ENCODE results near the gene DCLK3. TPM values are rescaled to one million over a fixed set of nuclear protein-coding genes. Genes with fewer than 3 reads are reported as not detected.

The DCLK3 gene
- polyA plus RNA-seq, 1 experiment: not detected

- ChIA-PET POLR2A (no interaction called here), CTCF (interaction anchor here (0.8 to 1.0 kb wide), 4 partner anchors 9 to 732 kb away, joined by 3 to 5 read pairs (median 4); no protein-coding TSS in a partner anchor)
- no peak for TF ChIP-seq CTCF (IDR thresholded peaks at IDR 0.05; ENCODE audit: low read depth, low read length)
- no peak for DNase-seq (ENCODE audit: low read depth, low spot score)
- no peak overlapping the region for H3K27ac ChIP-seq (ENCODE audit: low read depth, low read length)
- H3K4me3 ChIP-seq (ENCODE audit: low read depth, low read length): no peak overlapping the region
- peaks cover 8% of the 10 kb centered on the region for H3K9me3 ChIP-seq (ENCODE audit: control insufficient read depth, insufficient read depth, low read length)
- no peaks in the 10 kb centered on the region for H3K27me3 ChIP-seq (ENCODE audit: control insufficient read depth, insufficient read depth, low read length)
Observed at GRCh38 chr3:36697229-36698001, 66.9 kb downstream of the DCLK3 start.

GRCh38 chr3:36696799-36697198 lies 67.6 kb downstream of the DCLK3 start:
- DNase-seq (ENCODE audit: low read depth, low spot score): no peak
- no peak for TF ChIP-seq CTCF (IDR thresholded peaks at IDR 0.05; ENCODE audit: low read depth, low read length)
- Histone ChIP-seq H3K27ac (ENCODE audit: low read depth, low read length) (no peak overlapping the region), H3K9me3 (ENCODE audit: control insufficient read depth, insufficient read depth, low read length) (peaks cover 8% of the 10 kb centered on the region; the same call in 1 of the 2 replicates), H3K27me3 (ENCODE audit: control insufficient read depth, insufficient read depth, low read length) (no peaks in the 10 kb centered on the region), H3K4me3 (ENCODE audit: low read depth, low read length) (no peak overlapping the region)
- POLR2A ChIA-PET: no interaction called here
- CTCF ChIA-PET: interaction anchor here (0.8 to 1.0 kb wide), 4 partner anchors 8 to 731 kb away, joined by 3 to 5 read pairs (median 4); no protein-coding TSS in a partner anchor

DNA sequence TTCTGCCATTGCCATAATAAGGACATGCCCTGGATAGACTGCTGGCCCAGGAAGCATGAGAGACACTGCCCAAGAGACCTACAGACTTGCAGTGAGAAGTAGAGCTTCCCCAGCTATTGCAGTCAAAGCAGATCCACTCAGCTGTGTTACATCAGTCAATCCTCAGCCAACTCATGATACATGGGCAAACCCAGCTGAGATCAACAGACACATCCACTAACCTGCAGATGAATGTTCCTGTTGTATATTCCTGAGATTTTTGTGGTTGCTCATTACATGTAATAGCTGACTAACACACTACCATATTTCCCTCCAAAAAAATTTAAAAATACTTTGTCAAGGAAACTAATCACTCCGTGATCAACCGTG lies 68.6 kb downstream of the DCLK3 start:
- no peak overlapping the region for H3K4me3 ChIP-seq (ENCODE audit: low read depth, low read length)
- no peaks in the 10 kb centered on the region for H3K27me3 ChIP-seq (ENCODE audit: control insufficient read depth, insufficient read depth, low read length)
- ChIA-PET POLR2A (interaction anchor here (0.8 kb wide), 1 partner anchor 16 kb away, joined by 3 read pairs; no protein-coding TSS in a partner anchor), CTCF (interaction anchor here (1.1 to 1.6 kb wide), 2 partner anchors 155 to 729 kb away, joined by 3 to 7 read pairs; no protein-coding TSS in a partner anchor)
- no peak overlapping the region for H3K27ac ChIP-seq (ENCODE audit: low read depth, low read length)
- no peak for TF ChIP-seq CTCF (IDR thresholded peaks at IDR 0.05; ENCODE audit: low read depth, low read length)
- H3K9me3 ChIP-seq (ENCODE audit: control insufficient read depth, insufficient read depth, low read length): peaks cover 8% of the 10 kb centered on the region; the same call in 1 of the 2 replicates
- DNase-seq (ENCODE audit: low read depth, low spot score): peak; percentile 51

DNA sequence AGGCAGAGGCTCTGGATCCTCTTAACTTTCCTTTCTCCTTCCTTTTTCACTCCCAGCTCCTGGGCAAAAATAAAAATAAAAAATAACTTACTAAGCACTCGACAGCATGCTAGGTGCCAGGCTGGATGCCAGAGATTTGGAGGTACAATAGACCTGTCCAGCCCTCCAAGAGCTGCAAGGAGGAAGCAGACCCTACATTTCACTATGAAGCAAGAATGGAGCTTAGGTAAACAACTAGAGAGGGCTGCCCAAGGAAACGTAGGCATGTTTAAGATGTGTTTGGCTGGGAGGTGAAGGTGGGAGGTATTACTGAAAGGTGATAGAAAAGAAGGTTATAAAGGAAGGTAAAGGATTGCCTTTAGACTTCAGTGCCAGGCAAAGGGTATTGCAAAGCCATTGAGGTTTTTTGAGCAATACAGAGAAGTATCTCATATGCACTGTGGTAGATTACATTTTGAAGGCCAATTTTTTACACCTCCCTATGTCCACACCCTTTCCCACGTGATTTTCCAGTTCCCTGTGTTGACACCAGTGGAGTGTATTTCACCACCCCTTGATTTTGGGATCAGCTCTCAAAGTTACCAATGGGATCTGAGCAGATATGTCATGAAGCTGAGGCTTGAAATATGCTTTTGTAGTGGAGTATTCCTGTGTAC lies 69.1 kb downstream of the DCLK3 start:
- ChIA-PET CTCF (interaction anchor here (1.1 to 1.6 kb wide), 4 partner anchors 103 to 729 kb away, joined by 3 to 8 read pairs (median 6); no protein-coding TSS in a partner anchor), POLR2A (interaction anchor here (0.8 kb wide), 1 partner anchor 16 kb away, joined by 3 read pairs; no protein-coding TSS in a partner anchor)
- no peak overlapping the region for H3K27ac ChIP-seq (ENCODE audit: low read depth, low read length)

More for the DNA sequence above, 69.1 kb downstream of the DCLK3 start:
- no peak for DNase-seq (ENCODE audit: low read depth, low spot score)
- no peak overlapping the region for H3K4me3 ChIP-seq (ENCODE audit: low read depth, low read length)
- no peaks in the 10 kb centered on the region for H3K27me3 ChIP-seq (ENCODE audit: control insufficient read depth, insufficient read depth, low read length)
- peaks cover 8% of the 10 kb centered on the region; the same call in 1 of the 2 replicates for H3K9me3 ChIP-seq (ENCODE audit: control insufficient read depth, insufficient read depth, low read length)
- TF ChIP-seq CTCF (IDR thresholded peaks at IDR 0.05; ENCODE audit: low read depth, low read length): no peak
